Mesendoderm (in vitro differentiated cells): ENCODE data around the gene FHL1. TPM values are rescaled to one million over a fixed set of nuclear protein-coding genes. Genes with fewer than 3 reads are reported as not detected.
A peak's percentile ranks its signal among the peaks of the same experiment; 100 is the strongest.
"Not testable (repeated sequence)": the region's sequence is repeated elsewhere in the genome, so short reads cannot be mapped to it uniquely, and the experiment has no call there.

Experiments
- DNase-seq: peaks from one replicate; pipeline ENCODE4 v3.0.0; 2013
- H2AK5ac ChIP-seq: 2 replicates; pipeline ENCODE4 v1.6.1; 2013; ENCODE audit warnings: low read length, inconsistent platforms
- H2BK120ac ChIP-seq: 2 replicates; pipeline ENCODE4 v1.6.1; 2013; ENCODE audit warnings: low read depth, mild to moderate bottlenecking, low read length, moderate library complexity, mixed read lengths
- H2BK15ac ChIP-seq: replicated peaks from 2 replicates; pipeline ENCODE4 v1.6.1; 2013; ENCODE audit warnings: low read depth, mild to moderate bottlenecking, moderate library complexity
- H2BK5ac ChIP-seq: 2 replicates; pipeline ENCODE4 v1.6.1; 2013; ENCODE audit warnings: low read length, inconsistent platforms
- H3K18ac ChIP-seq: 2 replicates; pipeline ENCODE4 v1.6.1; 2013; ENCODE audit warnings: mild to moderate bottlenecking, low read length, mixed read lengths
- H3K23ac ChIP-seq: one replicate; pipeline ENCODE4 v1.6.1; 2013; ENCODE audit warnings: low read length
- H3K27ac ChIP-seq: 2 replicates; pipeline ENCODE4 v1.5.1; 2013; ENCODE audit warnings: low read depth, mild to moderate bottlenecking, inconsistent platforms, low read length, moderate library complexity
- H3K27me3 ChIP-seq: 2 replicates; pipeline ENCODE4 v1.6.1; 2013; ENCODE audit warnings: low read length, control low read depth, mild to moderate bottlenecking, inconsistent platforms; ENCODE audit not compliant: insufficient read depth, poor library complexity
- H3K36me3 ChIP-seq: 2 replicates; pipeline ENCODE4 v1.6.1; 2013; ENCODE audit warnings: low read length, inconsistent platforms; ENCODE audit not compliant: control insufficient read depth, insufficient read depth
- H3K4ac ChIP-seq: one replicate; pipeline ENCODE4 v1.6.1; 2013; ENCODE audit warnings: low read depth, mild to moderate bottlenecking, low read length, moderate library complexity
- H3K4me1 ChIP-seq: 2 replicates; pipeline ENCODE4 v1.6.1; 2013; ENCODE audit warnings: low read depth, low read length, inconsistent platforms; ENCODE audit not compliant: control insufficient read depth
- H3K4me2 ChIP-seq: 2 replicates; pipeline ENCODE4 v1.6.1; 2013; ENCODE audit warnings: low read length
- H3K4me3 ChIP-seq: 2 replicates; pipeline ENCODE4 v1.5.1; 2013; ENCODE audit warnings: mild to moderate bottlenecking, low read length
- H3K56ac ChIP-seq: one replicate; pipeline ENCODE4 v1.6.1; 2013; ENCODE audit warnings: low read length
- H3K79me1 ChIP-seq: 2 replicates; pipeline ENCODE4 v1.6.1; 2013; ENCODE audit warnings: low read length, inconsistent platforms
- H3K79me2 ChIP-seq: 2 replicates; pipeline ENCODE4 v1.6.1; 2013; ENCODE audit warnings: mild to moderate bottlenecking, low read length; ENCODE audit not compliant: control insufficient read depth, insufficient read depth
- H3K9ac ChIP-seq: 2 replicates; pipeline ENCODE4 v1.6.1; 2013; ENCODE audit warnings: low read length, inconsistent platforms
- H4K5ac ChIP-seq: one replicate; pipeline ENCODE4 v1.6.1; 2013; ENCODE audit warnings: low read length
- H4K8ac ChIP-seq: one replicate; pipeline ENCODE4 v1.6.1; 2013; ENCODE audit warnings: low read depth, mild to moderate bottlenecking, control low read depth, low read length, moderate library complexity
- WGBS: extraction: QIAGEN DNeasy Blood & Tissue Kit; methylation state at CpG from one replicate; pipeline ENCODE4 v1.1.7; 2013; ENCODE audit warnings: low lambda C conversion rate, missing lambda C conversion rate; ENCODE audit not compliant: insufficient coverage; ENCODE audit errors: extremely low coverage; 5-methylcytosine and 5-hydroxymethylcytosine counted together
- polyA plus RNA-seq, 2 experiments: library from polyadenylated mRNA; stranded (reverse); fragments of 200-250 nt; gene quantifications; one replicate each; pipeline ENCODE4 v1.2.3, GENCODE V29; 2013

FHL1 gene
- 17.6 TPM for polyA plus RNA-seq (2013, experiment 1 of 2)
- polyA plus RNA-seq (2013, experiment 2 of 2) = 18.1 TPM

DNA sequence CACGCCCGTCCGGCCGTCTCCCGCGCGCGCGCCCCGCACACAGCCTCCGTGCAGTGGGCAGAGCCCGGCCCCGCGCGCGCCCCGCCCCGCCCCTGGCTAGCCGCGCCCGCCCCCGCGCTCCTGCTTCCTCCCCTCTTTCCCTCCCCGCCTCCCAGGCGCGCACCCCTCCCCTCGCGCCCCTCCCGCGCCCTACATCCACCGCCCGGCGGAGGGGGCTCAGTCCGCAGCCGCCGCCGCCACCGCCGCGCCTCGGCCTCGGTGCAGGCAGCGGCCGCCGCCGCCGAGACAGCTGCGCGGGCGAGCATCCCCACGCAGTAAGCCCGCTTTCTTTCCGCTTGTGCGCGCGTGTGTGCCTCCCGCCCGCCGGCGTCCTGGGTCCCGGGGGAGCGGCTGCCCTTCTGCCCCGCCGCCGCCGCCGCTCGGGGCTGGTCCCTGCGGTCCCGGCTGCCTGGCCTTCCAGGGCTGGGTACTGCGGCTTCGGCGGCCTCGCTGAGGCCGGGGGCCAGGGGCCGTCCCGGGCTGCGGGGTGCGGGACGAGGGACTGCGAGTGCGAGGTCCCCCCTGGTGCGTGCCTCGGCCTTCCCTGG is at the start of gene FHL1:
Gene FHL1 (plus strand): TSS at position 219 of the 587 bp plus-strand sequence.
- WGBS = no CpG with 5 or more reads among the region's 84 CpGs
- no peak within 1 kb of the TSS for H3K4ac ChIP-seq
- DNase-seq = peak; percentile 37
- peak within 1 kb of the TSS; percentile 20 for H3K4me2 ChIP-seq
- no peak within 1 kb of the TSS for H3K23ac ChIP-seq
- H3K4me1 ChIP-seq = no peaks in the 10 kb centered on the region
- H3K79me1 ChIP-seq = no peaks in the 10 kb centered on the region
- H4K5ac ChIP-seq = no peak within 1 kb of the TSS
- no peak within 1 kb of the TSS for H4K8ac ChIP-seq
- no peak within 1 kb of the TSS for H2BK5ac ChIP-seq
- H2BK120ac ChIP-seq = no peak within 1 kb of the TSS
- H3K18ac ChIP-seq = peak within 1 kb of the TSS; percentile 51
- no peak within 1 kb of the TSS for H2AK5ac ChIP-seq
- H3K79me2 ChIP-seq = no peaks in the 10 kb centered on the region
- H3K27ac ChIP-seq = no peak within 1 kb of the TSS
- H2BK15ac ChIP-seq = no peak within 1 kb of the TSS
- H3K36me3 ChIP-seq = no peaks in the 10 kb centered on the region
- H3K27me3 ChIP-seq = no peaks in the 10 kb centered on the region
- H3K56ac ChIP-seq = peak within 1 kb of the TSS; percentile 70
- peak within 1 kb of the TSS; percentile 26 for H3K4me3 ChIP-seq
- H3K9ac ChIP-seq = peak within 1 kb of the TSS; percentile 53

- Histone ChIP-seq H3K4me2 (no peak overlapping the region), H3K27ac (no peak overlapping the region), H3K27me3 (no peaks in the 10 kb centered on the region), H3K18ac (no peak overlapping the region), H4K8ac (no peak overlapping the region), H3K4ac (no peak overlapping the region), H3K79me1 (no peaks in the 10 kb centered on the region), H2BK120ac (no peak overlapping the region), H2BK5ac (no peak overlapping the region), H3K9ac (no peak overlapping the region), H3K36me3 (no peaks in the 10 kb centered on the region), H3K23ac (no peak overlapping the region), H3K4me1 (no peaks in the 10 kb centered on the region), H3K79me2 (no peaks in the 10 kb centered on the region), H2AK5ac (no peak overlapping the region), H2BK15ac (no peak overlapping the region), H3K4me3 (no peak overlapping the region), H4K5ac (no peak overlapping the region), H3K56ac (peak overlapping the region; percentile 56)
- WGBS = no CpG with 5 or more reads among the region's 44 CpGs
- DNase-seq = peak; percentile 56
Measured at GRCh38 chrX:136097871-136098805, 49.2 kb upstream of the FHL1 start.

GRCh38 chrX:136104936-136105335 is 42.4 kb upstream of the FHL1 start:
- Histone ChIP-seq H3K23ac (no peak overlapping the region), H3K4ac (no peak overlapping the region), H2BK120ac (no peak overlapping the region), H2AK5ac (no peak overlapping the region), H3K18ac (no peak overlapping the region), H4K5ac (no peak overlapping the region), H3K79me2 (no peaks in the 10 kb centered on the region), H3K27ac (no peak overlapping the region), H3K36me3 (no peaks in the 10 kb centered on the region), H2BK15ac (no peak overlapping the region), H3K9ac (no peak overlapping the region), H3K27me3 (no peaks in the 10 kb centered on the region), H3K56ac (no peak overlapping the region), H3K4me2 (no peak overlapping the region), H2BK5ac (no peak overlapping the region), H3K4me1 (no peaks in the 10 kb centered on the region), H4K8ac (no peak overlapping the region), H3K4me3 (no peak overlapping the region), H3K79me1 (no peaks in the 10 kb centered on the region)
- no peak for DNase-seq
- WGBS = no CpG with 5 or more reads among the region's 1 CpG

GRCh38 chrX:136106920-136107528 is 40.3 kb upstream of the FHL1 start:
- Histone ChIP-seq H3K79me1 (no peaks in the 10 kb centered on the region), H3K18ac (no peak overlapping the region), H3K4me2 (no peak overlapping the region), H3K4ac (no peak overlapping the region), H3K23ac (no peak overlapping the region), H4K8ac (no peak overlapping the region), H3K4me1 (no peaks in the 10 kb centered on the region), H3K36me3 (no peaks in the 10 kb centered on the region), H2BK15ac (no peak overlapping the region), H3K27ac (no peak overlapping the region), H3K27me3 (no peaks in the 10 kb centered on the region), H3K79me2 (no peaks in the 10 kb centered on the region), H2AK5ac (no peak overlapping the region), H2BK5ac (no peak overlapping the region), H4K5ac (no peak overlapping the region), H3K4me3 (no peak overlapping the region), H2BK120ac (no peak overlapping the region), H3K9ac (no peak overlapping the region), H3K56ac (no peak overlapping the region)
- DNase-seq = no peak
- whole genome bisulfite sequencing = no CpG with 5 or more reads among the region's 11 CpGs

- not testable (repeated sequence) for DNase-seq, H3K9ac ChIP-seq, H4K8ac ChIP-seq, H3K18ac ChIP-seq, H2BK120ac ChIP-seq, H4K5ac ChIP-seq, H3K79me2 ChIP-seq, H3K4ac ChIP-seq, H3K4me3 ChIP-seq, H3K79me1 ChIP-seq, H3K23ac ChIP-seq, H2BK5ac ChIP-seq, H3K4me1 ChIP-seq, H3K4me2 ChIP-seq, H2BK15ac ChIP-seq, H2AK5ac ChIP-seq, H3K36me3 ChIP-seq, H3K27me3 ChIP-seq, H3K56ac ChIP-seq, H3K27ac ChIP-seq
- no CpG with 5 or more reads among the region's 1 CpG for WGBS
Measured at GRCh38 chrX:136108905-136109304, 38.4 kb upstream of the FHL1 start.
